ENCODE results near the gene AP4S1.
"Not testable (repeated sequence)": the region's sequence is repeated elsewhere in the genome, so short reads cannot be mapped to it uniquely, and the experiment has no call there.

Gene AP4S1

GRCh38 chr14:31060253-31060875, 34.9 kb downstream of the AP4S1 start:
- no peak for TF ChIP-seq CTCF (IDR thresholded peaks at IDR 0.05; ENCODE audit: extremely low read depth, missing control alignments)
- no peak for DNase-seq (ENCODE audit: low spot score)

- DNase-seq (ENCODE audit: low spot score), result not testable (repeated sequence)
Measured at GRCh38 chr14:31062908-31063307, 37.5 kb downstream of the AP4S1 start.

- TF ChIP-seq CTCF (IDR thresholded peaks at IDR 0.05; ENCODE audit: extremely low read depth, missing control alignments), result no peak
- no peak for DNase-seq (ENCODE audit: low spot score)
Measured at GRCh38 chr14:31068235-31068634, 42.8 kb downstream of the AP4S1 start.

GRCh38 chr14:31069343-31069742, 43.9 kb downstream of the AP4S1 start:
- DNase-seq (ENCODE audit: low spot score), result no peak
- no peak for TF ChIP-seq CTCF (IDR thresholded peaks at IDR 0.05; ENCODE audit: extremely low read depth, missing control alignments)

GRCh38 chr14:31070431-31070830, 45.0 kb downstream of the AP4S1 start:
- TF ChIP-seq CTCF (IDR thresholded peaks at IDR 0.05; ENCODE audit: extremely low read depth, missing control alignments), result no peak
- DNase-seq (ENCODE audit: low spot score), result no peak

GRCh38 chr14:31071151-31071550, 45.7 kb downstream of the AP4S1 start:
- TF ChIP-seq CTCF (IDR thresholded peaks at IDR 0.05; ENCODE audit: extremely low read depth, missing control alignments), result no peak

GRCh38 chr14:31075144-31075543, 49.7 kb downstream of the AP4S1 start:
- TF ChIP-seq CTCF (IDR thresholded peaks at IDR 0.05; ENCODE audit: extremely low read depth, missing control alignments), result no peak
- no peak for DNase-seq (ENCODE audit: low spot score)

More at GRCh38 chr14:31071151-31071550, 45.7 kb downstream of the AP4S1 start:
- DNase-seq (ENCODE audit: low spot score), result no peak

- no peak for DNase-seq (ENCODE audit: low spot score)
- no peak for TF ChIP-seq CTCF (IDR thresholded peaks at IDR 0.05; ENCODE audit: extremely low read depth, missing control alignments)
Measured at GRCh38 chr14:31078766-31079165, 53.3 kb downstream of the AP4S1 start.

All from GM20000 (cell line).